ENCODE results near the gene ZC2HC1B. TPM values are rescaled to one million over a fixed set of nuclear protein-coding genes. Genes with fewer than 3 reads are reported as not detected.

The ZC2HC1B gene
- total and polyA plus RNA-seq, 2 of the 8 experiments (the other 6 are each of a cell fraction or from before 2014, with no cell fraction given), result not detected

DNA sequence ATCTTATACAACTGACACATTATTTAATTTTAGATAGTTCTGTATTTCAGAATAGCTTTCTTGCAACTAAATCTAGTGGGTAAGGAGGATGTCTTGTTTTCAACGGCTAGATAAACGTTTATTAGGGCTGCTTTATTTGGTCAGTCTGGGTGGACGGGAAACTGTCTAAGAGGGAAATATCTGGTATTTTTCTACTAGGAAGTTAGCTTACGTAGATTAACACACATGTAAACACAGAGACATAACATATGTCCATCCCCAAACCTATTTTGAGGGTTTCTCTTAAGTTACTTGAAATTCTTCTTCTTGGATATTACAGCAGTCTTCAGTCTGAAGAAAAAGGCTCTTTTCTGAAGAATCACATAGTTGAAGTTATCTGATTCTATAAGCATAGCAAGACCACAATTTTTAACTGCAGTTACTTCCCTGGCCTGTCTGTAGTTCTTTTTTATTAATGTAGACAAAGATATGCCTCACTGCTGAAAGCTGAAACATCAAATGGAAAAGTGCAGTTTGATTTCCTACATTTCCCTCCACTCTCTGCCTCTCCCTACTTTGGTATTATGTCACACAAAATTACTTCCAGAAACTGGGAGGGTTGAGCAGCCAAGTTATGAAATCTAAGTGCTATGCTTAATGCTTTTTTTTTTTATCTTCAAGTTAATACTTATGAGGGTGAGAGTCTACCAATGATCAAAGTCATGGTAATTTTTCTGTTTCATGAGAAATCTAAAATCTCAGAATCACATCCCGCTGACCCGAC is 106.4 kb downstream of the ZC2HC1B start:
- no peak overlapping the region for H3K14ac ChIP-seq (ENCODE audit: insufficient read length)
- no peak overlapping the region for H2BK5ac ChIP-seq (ENCODE audit: low read depth, low read length)
- H3K9ac ChIP-seq (replicated peaks in 1 of 4; ENCODE audit: extremely low read depth in 1 of 4, low read depth in 3 of 4, low read length in 3 of 4), result no peak overlapping the region
- no peak overlapping the region for H2BK120ac ChIP-seq (replicated peaks; ENCODE audit: low read depth, low read length)
- H3K56ac ChIP-seq (replicated peaks; ENCODE audit: insufficient read length, low read depth, low read length), result no peak overlapping the region
- H4K8ac ChIP-seq (ENCODE audit: extremely low read depth, insufficient read depth, low read length), result no peak overlapping the region
- H3K36me3 ChIP-seq (ENCODE audit: control insufficient read depth in 2 of 4, insufficient read depth in 4 of 4, low read length in 3 of 4), result no peaks in the 10 kb centered on the region
- DNase-seq (ENCODE audit: low read depth in 1 of 2, low spot score in 2 of 2) (no peak), FAIRE-seq (no peak)
- CTCF ChIA-PET (ENCODE audit: partially characterized antibody), result interaction anchor here (0.6 to 6.9 kb wide), 8 partner anchors 11 to 397 kb away, joined by 3 to 116 read pairs (median 5); no protein-coding TSS in a partner anchor
- H4K20me1 ChIP-seq (replicated peaks in 1 of 2; ENCODE audit: control insufficient read depth in 1 of 2, insufficient read depth in 2 of 2, low read length in 2 of 2), result peaks cover 2 to 3% of the 10 kb centered on the region in 2 experiments
- H2AFZ ChIP-seq (ENCODE audit: low read length), result no peak overlapping the region
- no peak overlapping the region for H2BK15ac ChIP-seq (ENCODE audit: low read length)
- no peak overlapping the region for H3K4me2 ChIP-seq (ENCODE audit: insufficient read depth in 1 of 2, low read depth in 2 of 2, low read length in 2 of 2)
- no peak overlapping the region for H3K4me3 ChIP-seq (ENCODE audit: extremely low read depth in 1 of 4, insufficient read depth in 2 of 4, low read depth in 3 of 4, low read length in 4 of 4)
- peaks cover 71 to 89% (median 84%) of the 10 kb centered on the region in 4 experiments for H3K27me3 ChIP-seq (replicated peaks in 1 of 4; ENCODE audit: control insufficient read depth in 3 of 4, extremely low read depth in 1 of 4, insufficient read depth in 3 of 4, low read length in 3 of 4)
- no peak overlapping the region for H4K5ac ChIP-seq (ENCODE audit: insufficient read length, low read depth, low read length)
- H2BK20ac ChIP-seq (ENCODE audit: low read length), result no peak overlapping the region
- H3K18ac ChIP-seq (ENCODE audit: extremely low read depth, low read length), result no peak overlapping the region
- 0 out of 2 replicates have a peak, but pooled peaks cover 3% of the 10 kb centered on the region for H3K23me2 ChIP-seq (ENCODE audit: low read depth, low read length)
- H4K91ac ChIP-seq (replicated peaks; ENCODE audit: insufficient read length, low read length), result no peak overlapping the region
- no peak overlapping the region for H3K4ac ChIP-seq (replicated peaks; ENCODE audit: insufficient read length, low read depth, low read length)
- H3K23ac ChIP-seq (ENCODE audit: insufficient read length), result no peak overlapping the region
- H3K79me2 ChIP-seq (ENCODE audit: control insufficient read depth in 1 of 2, insufficient read depth in 2 of 2, low read length in 2 of 2), result no peaks in the 10 kb centered on the region
- POLR2A ChIA-PET (ENCODE audit: partially characterized antibody), result interaction anchor here (1.6 kb wide), 1 partner anchor 12 kb away, joined by 3 read pairs; no protein-coding TSS in a partner anchor
- H3K9me3 ChIP-seq (ENCODE audit: insufficient read depth in 2 of 2, low read depth in 1 of 2, low read length in 1 of 2), result no peaks in the 10 kb centered on the region
- 61% methylated on average over 6 of the region's 6 CpGs; no CpG with 5 or more reads in 1 of the 2 experiments for WGBS, 2 experiments (ENCODE audit: extremely low coverage in 1 of 2, insufficient coverage in 1 of 2, insufficient read length in 1 of 2, insufficient replicate concordance in 2 of 2, low coverage in 1 of 2, low lambda C conversion rate in 2 of 2, missing lambda C conversion rate in 1 of 2)
- H3K79me1 ChIP-seq (ENCODE audit: low read depth, low read length), result no peaks in the 10 kb centered on the region
- H3K27ac ChIP-seq (ENCODE audit: low read depth, low read length), result no peak overlapping the region
- peaks cover 3 to 17% (median 15%) of the 10 kb centered on the region in 4 experiments for H3K4me1 ChIP-seq (replicated peaks in 1 of 4; ENCODE audit: control insufficient read depth in 3 of 4, insufficient read depth in 4 of 4, low read length in 3 of 4)
- no peak overlapping the region for H2AK5ac ChIP-seq (ENCODE audit: low read depth, low read length)
- H2BK12ac ChIP-seq (ENCODE audit: low read depth, low read length), result no peak overlapping the region
- no peak for TF ChIP-seq SP1 (IDR thresholded peaks at IDR 0.05; ENCODE audit: low read depth, low read length)
- no peak for TF ChIP-seq POLR2AphosphoS5 (IDR thresholded peaks at IDR 0.05; ENCODE audit: low read depth, low read length)
- no peak for TF ChIP-seq PHF8 (conservative IDR thresholded peaks at IDR 0.05; ENCODE audit: low read depth, low read length)
- no peak for TF ChIP-seq GABPA (IDR thresholded peaks at IDR 0.05; ENCODE audit: borderline replicate concordance, insufficient read depth, low read length)
- TF ChIP-seq JUND (IDR thresholded peaks at IDR 0.05; ENCODE audit: low read length), result no peak
- TF ChIP-seq POU5F1 (IDR thresholded peaks at IDR 0.05; ENCODE audit: low read depth, low read length), result no peak
- no peak; the same call in 1 of the 2 replicates for TF ChIP-seq SUZ12 (IDR thresholded peaks at IDR 0.05; ENCODE audit: low read length)
- no peak for TF ChIP-seq BRCA1 (IDR thresholded peaks at IDR 0.05; ENCODE audit: low read depth, low read length)
- no peak for TF ChIP-seq TAF1 (IDR thresholded peaks at IDR 0.05; ENCODE audit: low read depth, low read length)
- TF ChIP-seq CHD2 (IDR thresholded peaks at IDR 0.05; ENCODE audit: low read length), result no peak
- TF ChIP-seq CTBP2 (IDR thresholded peaks at IDR 0.05; ENCODE audit: borderline replicate concordance, insufficient read depth, insufficient read length, low read length), result no peak
- TF ChIP-seq TAF7 (optimal IDR thresholded peaks at IDR 0.05; ENCODE audit: borderline replicate concordance, low read depth, low read length), result no peak
- TF ChIP-seq BCL11A (IDR thresholded peaks at IDR 0.05; ENCODE audit: low read depth in 2 of 2, low read length in 2 of 2), result no peak
